KG1 (cell line): ENCODE results near the gene LPCAT1.

Experiments used
- DNase-seq: peaks from one replicate; lab custom pipeline; 2025; lab: John Stamatoyannopoulos, UW

The LPCAT1 gene

GRCh38 chr5:1421521-1422341 is 102.0 kb downstream of the LPCAT1 start:
- no peak for DNase-seq

DNA sequence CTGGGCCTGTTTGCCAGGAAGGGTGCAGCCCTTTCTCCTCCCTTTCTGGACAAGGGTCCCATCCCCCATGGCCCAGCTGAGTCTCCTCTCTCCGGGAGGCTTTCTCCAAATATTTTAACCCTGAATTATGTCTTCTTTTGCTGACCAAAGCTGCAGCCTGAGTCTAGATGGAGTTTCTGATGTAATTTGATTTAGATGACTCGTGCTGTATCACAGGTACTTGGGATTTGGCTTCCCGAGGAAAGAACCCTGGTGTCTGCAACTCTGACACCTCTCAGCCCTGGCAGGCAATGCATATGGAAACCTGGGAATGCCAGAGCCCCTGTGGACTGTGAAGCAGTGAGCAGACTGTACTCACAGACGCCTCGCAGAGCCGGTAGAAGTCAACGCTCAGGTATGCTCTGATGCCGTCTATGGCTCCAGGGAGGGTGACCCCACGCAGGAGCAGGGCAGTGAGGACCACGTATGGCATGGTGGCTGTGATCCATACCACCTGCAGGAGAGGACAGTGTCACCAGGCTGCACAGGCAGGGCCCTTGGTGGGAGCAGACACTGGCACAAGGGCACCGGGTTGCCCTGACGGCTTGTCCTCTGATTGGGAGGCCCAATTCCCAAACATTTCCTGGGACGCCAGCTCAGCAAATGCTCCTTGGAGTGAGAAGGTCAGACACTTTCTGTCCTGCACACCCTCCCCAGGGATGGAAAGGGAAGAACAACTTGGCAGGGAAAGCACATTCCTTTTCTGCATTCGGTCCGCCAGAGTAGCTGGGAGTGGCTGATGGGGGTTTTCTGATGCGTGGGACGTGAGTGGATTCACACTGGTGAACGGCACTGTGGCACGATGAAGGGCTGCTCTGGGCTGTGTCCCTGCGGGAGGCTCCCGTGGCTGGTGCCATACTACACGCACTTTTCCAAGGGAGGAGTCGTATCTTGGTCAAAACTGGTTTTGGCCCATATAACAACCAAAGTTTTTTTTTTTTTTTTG is 103.3 kb downstream of the LPCAT1 start:
- no peak for DNase-seq

GRCh38 chr5:1419476-1420210 is 104.1 kb downstream of the LPCAT1 start:
- DNase-seq, result no peak

DNA sequence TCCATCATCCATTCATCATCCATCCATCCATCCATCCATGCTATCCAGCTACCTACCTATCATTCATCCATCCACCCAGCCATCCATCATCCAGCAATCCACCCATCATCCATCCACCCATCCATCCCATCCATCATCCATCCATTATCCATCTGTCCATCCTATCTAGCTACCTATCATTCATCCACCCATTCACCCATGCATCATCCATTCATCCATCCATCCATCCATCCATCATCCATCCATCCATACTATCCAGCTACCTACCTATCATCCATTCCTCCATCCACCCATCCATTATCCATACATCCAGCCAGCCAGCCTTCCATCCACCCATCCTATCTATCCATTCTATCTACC is 104.9 kb downstream of the LPCAT1 start:
- DNase-seq, result no peak

GRCh38 chr5:1418238-1418920 is 105.4 kb downstream of the LPCAT1 start:
- no peak for DNase-seq

- no peak for DNase-seq
Measured at GRCh38 chr5:1417586-1418225, 106.1 kb downstream of the LPCAT1 start.

DNA sequence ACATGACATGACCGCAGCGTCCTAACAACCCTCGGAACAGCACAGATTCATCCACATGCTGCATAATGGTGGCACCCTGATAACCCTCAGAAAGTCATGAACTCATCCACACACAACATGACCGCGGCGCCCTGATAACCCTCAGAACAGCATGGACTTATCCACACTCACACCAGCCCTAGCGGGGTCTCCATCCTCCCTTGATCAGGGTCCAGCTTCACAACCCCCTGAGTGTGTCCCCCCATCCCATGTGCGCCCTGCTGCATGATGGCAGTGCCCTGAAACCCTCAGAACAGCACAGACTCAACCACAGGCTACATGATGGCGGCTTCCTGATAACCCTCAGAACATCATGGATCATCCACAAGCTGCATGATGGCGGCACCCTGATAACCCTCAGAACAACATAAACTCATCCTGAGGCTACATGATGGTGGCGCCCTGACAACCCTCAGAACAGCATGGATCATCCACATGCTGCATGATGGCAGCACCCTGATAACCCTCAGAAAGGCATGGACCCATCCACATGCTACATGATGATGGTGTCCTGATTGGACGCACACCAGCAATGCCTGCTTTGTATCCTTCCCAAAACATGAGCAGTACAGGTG is 106.8 kb downstream of the LPCAT1 start:
- no peak for DNase-seq

DNA sequence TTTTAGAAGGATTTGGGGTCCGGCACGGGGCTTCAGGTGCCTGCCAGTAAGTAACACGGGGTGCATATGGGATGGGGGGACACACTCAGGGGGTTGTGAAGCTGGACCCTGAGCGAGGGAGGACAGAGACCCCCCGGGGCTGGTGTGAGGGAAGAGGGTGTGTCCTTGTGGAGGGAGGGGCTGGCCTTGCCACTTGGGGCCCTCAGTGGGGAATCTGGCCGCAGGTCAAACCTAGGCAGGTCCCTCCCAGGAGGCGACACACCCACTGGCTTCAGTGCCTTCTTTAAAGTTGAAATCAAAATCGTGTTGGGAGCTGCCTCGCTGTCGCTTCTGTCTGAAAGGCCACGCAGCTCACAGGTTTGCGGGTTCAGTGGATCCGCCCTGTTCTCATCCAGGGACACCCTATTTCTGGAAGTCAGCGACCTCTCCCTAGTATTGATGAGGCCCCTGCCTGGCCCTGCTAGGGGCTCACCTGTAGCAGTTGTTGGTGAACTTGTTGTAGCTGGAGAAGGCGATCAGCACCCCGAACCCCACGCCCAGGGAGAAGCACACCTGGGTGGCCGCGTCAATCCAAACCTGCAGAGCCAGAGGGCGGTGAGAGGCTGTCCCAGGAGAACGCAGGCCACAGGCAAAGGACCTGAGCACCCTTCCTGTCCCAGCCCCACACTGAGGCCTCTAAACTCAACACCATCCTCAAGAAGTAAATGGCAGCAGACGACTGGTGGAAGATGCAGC is 108.0 kb downstream of the LPCAT1 start:
- DNase-seq, result no peak

- DNase-seq, result no peak
Measured at GRCh38 chr5:1415059-1415425, 108.7 kb downstream of the LPCAT1 start.

DNA sequence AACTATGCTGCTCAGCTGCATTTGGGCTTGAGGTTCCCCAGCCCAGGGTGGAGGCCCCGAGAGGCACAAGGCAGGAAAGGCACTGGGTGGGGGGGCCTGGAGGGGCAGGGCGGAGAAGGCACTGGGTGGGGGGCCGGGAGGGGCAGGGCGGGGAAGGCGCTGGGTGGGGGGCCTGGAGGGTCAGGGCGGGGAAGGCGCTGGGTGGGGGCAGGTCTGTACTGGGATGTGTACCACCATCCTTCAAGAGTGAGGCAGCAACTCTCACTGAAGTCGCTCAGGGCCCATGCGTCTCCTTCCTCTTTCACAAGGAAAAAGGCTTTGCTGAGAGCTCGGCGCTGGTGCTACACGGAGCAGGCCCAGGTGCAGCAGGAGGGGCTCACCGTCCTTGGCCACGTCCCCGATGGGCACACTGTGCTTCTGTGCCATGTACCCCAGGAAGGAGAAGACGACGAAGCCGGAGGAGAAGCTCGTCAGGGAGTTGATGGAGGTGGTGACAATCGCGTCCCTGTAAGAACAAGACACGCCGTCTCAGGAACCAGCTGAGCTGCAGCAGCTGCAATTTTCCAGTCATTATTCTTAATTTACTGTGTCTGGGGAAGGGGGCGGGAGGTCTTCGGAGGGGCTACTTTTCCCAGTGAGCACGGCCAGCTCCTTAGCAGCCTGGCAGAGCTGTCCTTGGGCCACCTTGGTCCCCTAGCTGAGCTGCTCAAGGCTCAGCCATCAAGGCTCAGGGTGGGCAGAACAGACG is 109.3 kb downstream of the LPCAT1 start:
- no peak for DNase-seq

GRCh38 chr5:1413611-1414241 is 110.0 kb downstream of the LPCAT1 start:
- no peak for DNase-seq

GRCh38 chr5:1413211-1413610 is 110.5 kb downstream of the LPCAT1 start:
- no peak for DNase-seq

DNA sequence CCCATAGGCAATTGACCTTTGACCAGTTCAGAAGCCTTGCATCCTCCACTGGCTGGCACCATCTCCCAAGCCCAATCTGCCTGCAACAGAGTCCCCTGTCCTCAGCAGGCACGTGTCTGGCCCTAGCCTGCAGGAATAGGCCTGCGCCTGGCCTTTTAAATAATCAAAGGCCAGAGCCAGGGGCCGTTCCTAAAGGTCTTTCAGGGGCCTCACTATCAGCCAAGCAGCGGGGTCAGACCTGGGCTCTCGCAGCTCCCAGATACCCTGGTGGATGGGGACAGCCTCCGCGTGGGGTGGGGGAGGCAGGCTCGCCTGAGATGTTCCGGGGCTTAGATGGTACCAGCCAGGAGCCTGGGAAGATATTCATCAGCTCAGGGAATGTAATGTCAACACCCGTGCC is 111.1 kb downstream of the LPCAT1 start:
- DNase-seq, result no peak

GRCh38 chr5:1412163-1412562 is 111.6 kb downstream of the LPCAT1 start:
- no peak for DNase-seq
